GM10847 (cell line): ENCODE results near the gene PLOD2.

Experiments used
- POLR2A ChIP-seq: IDR thresholded peaks from 2 replicates; pipeline ENCODE4 v1.6.1; 2011; ENCODE audit not compliant: insufficient read length; ENCODE audit errors: extremely low read depth

Gene PLOD2

DNA sequence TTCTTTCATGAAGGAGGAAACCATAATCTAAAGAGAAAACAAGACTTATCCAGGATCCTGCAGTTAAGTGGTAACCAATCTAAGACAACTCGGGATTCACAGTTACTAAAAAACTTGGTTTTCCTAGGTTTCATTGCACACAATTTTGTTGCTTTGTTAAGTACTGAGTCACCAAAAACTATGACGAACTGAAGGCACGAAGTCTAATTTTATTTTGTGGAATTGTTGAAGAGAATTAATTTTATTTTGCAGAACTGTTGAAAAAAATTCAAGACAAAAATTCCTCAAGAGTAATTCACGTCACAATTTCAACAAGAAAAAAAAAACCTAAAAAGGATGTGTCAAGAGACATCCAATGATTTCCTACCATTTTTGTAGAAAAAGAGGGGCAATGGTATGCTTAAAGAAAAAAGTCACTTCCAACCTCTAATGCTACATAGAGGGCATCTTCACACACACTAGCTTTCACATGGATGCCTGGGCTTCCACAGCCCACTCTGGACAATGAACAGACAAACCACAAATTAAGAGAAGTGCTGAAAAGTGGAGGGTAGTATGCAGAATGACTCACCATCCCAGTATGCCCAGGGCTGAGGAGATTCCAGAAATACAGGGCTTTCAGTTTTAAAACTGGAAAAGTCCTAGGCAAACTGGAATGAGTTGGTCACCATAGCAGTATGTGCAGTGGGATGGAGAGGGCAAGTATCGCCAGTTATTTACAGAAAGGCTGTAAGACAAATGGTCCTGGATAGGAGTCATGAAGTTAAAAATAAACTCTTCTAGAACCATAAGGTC, 29.2 kb downstream of the PLOD2 start:
- no peak for TF ChIP-seq POLR2A

DNA sequence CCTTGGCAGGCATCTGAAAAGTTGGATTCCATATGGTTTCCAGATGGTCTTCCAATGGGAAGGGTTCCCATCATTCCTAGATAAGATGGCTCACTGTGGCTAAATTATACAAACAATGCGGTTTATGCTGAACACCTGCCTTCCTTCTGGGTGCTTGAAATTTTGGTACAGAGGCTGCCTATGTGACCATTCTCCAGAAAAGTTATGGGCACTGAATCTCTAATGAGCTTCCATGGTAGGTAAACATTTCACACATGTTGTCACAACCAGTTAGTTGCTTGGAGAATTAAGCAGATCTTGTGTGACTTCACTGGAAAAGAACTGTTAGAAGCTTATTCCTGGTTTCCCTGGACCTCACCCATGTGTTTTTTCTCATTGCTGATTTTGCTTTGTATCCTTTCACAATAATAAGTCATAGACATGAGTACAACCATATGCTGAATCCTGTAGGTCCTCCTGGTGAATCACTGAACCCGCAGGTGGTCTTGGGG, 30.1 kb downstream of the PLOD2 start:
- no peak for TF ChIP-seq POLR2A

DNA sequence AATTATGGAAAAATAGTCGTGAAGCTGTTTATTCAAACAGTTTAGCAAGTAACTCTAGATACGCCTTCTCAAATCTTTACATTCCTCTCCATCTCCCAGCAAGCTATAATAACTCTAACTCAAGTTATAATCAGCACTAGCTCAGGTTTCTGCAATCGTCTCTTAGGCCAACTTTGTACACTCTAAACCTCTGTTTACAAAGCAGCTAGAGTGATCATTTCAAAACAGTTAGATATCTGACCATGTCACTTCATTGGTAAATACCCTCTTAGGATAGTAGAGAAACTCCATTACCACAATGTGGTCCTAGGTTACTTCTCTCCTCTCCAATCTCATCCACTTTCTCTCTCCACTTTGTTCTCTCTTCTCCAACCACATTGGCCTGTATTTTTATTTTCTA, 31.2 kb downstream of the PLOD2 start:
- TF ChIP-seq POLR2A: no peak

DNA sequence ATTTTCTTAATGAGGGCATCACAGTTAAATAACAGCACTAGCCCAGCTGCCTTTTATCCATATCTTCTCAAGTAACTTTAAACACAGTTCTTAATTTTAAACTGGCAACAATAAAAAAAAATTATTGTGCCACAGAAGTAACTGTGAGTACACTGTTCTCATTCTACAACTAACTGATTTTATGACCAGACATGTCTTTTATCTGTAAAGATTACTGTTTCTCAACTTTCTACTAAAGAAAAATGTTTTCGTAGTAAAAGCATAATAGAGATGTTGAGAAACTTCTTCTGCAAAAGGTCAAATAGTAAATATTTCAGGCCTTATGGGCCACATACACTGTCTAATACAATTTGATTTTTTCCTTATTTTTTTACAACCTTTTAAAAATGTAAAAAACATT, 32.0 kb downstream of the PLOD2 start:
- no peak for TF ChIP-seq POLR2A

DNA sequence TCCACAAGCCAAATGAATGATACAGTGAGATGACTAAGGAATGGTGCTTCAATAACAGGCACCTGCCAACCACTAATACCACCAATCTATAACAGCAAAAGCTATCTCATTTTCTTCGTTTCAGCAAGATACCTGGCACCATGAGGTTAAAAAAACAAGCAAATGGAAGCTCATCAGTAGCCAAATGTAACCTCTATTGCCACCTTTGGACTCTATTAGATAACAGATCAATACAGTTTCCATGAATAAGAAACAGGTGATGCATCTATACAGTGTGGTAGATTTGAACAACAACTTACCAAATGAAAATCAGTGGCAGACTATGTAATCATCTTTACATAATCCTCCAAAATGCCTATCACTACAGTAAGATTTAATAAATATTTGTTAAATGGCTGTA, 32.8 kb downstream of the PLOD2 start:
- TF ChIP-seq POLR2A: no peak

DNA sequence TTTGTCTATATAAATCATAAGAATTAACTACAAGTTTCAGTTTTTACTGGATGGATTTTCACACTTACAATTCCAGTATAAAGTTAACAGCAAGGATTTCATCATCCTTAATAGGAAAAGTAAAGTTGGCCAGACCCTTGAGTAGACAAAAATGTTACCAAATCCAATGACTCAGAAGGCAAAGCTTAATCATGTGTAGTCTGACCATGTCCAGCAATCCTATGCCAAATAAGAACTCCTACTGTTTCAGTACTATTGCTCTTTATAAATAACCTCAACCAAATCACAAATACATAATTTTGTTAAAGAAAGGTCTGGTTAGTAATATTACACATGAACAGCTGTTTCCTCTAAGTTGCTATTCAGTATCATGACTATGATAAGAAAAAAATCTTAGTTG, 35.0 kb downstream of the PLOD2 start:
- TF ChIP-seq POLR2A: no peak

DNA sequence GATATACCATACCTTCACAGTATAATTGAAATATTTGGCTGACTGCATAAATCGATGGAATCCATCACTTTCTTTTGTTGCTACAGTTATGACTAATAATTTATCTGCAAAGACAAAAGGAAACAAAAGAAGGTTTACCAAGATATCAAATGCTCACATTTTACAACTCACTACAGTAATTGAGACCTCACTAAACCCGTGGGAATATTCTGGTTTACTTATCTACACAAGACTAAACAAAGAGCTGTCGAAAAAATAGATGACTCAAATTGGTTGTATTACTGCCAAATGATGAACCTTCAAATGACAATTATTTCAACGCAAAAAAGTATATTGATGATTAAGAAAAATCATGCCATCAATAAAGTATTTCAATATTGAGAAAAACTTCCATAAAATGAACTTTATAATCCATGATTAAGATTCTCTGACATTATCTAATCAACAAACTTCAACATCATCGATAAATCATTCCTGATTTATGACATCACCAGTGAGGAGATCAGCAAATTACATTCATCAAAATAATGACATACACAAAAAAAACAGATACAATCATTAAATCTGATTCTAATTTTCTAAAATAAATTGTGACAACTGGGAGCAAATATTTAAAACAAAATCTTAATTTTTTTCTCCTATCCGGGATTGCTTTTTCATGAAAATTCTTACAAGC, 36.7 kb downstream of the PLOD2 start:
- no peak for TF ChIP-seq POLR2A

DNA sequence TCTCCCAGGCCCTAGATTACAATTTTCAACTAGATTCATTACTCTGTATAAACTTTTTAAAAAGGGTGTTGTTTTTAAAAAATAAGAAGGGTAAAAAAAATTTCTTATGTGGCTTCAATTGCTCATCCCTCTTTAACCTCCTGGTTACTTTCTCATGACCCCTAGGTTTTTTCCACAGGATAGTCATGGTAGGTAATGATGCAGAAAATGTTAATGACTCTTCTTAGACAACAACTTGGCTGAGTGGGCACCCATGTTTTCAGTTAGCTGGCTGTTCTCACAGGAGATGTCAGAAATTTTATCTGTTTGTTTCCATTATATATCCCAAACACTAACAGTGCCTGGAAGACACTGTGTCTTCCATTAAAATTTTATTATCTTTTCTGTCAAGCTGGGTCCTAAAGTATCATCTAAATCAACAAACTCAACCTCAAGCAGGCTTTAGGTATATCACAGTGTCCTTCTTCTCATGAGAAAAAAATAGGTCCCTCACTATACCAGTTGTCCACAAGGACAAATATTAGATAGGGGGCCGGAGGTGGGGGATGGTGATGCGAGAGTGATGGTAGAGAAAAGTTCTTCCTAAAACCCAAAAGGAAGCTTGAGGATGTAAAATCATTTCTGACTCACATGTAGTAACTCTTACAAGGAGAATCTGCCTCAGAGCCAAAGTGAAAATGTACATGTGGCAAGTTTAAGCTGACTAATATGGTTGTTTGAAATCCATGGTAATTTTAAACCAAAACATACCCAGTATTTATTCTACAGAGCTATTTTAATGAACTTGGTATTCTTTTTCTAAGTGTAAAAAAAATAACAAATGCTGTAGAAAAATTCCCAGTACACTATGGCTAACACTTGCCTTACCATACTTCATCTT, 43.3 kb downstream of the PLOD2 start:
- TF ChIP-seq POLR2A: no peak

DNA sequence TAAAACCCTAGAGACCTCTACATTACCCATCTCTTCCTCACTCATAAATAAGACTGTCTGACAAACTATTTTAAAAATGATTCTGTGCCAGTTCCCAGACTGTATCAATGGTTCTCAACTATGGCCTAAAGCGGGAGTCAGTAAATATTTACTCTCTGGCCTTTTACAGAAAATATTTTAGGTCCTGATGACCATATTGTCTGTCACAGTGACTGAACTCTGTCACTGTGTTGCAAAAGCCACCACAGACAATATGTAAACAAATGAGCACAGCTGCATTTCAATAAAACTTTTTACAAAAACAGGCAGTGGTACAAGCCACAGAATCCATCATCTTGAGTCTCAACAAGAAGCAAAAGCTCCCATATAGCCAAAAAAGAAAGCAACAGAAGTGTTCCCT, 45.4 kb downstream of the PLOD2 start:
- no peak for TF ChIP-seq POLR2A

DNA sequence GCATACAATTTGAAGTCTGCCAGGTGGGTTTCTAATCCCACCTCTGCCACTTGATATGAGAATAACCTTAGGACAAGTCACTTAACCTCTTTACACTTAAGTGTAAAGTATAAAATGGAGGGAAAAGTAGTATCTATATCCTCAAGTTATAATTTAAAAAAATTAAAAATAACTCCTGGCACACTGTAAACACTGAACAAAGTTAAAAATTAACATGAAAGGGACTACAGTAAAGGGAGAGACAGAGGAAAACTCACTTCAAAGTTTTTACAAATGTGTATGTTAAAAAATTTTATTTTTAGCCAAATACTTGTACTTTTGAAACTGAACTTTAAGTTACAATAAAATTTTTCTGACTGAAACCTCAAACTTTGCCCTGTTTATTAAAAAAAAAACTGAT, 49.6 kb downstream of the PLOD2 start:
- TF ChIP-seq POLR2A: no peak

DNA sequence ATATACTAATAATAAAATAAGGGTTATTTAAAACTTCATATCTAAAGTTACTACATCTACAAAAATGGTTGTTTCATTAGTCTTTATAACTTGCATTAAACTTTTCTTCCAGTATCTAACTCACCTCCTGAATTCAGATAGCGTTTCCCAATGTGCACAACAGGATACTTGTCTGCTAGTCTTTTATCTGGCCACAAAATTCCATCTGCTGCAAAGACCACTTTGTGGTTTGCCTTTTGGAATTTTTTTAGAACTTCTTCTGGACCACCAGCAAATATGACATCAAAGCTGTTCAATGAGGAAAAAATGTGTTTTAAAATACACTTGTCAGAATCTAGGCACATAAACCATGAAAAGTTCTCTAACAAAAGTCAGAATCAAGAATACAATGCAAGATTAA, 50.8 kb downstream of the PLOD2 start:
- TF ChIP-seq POLR2A: no peak

DNA sequence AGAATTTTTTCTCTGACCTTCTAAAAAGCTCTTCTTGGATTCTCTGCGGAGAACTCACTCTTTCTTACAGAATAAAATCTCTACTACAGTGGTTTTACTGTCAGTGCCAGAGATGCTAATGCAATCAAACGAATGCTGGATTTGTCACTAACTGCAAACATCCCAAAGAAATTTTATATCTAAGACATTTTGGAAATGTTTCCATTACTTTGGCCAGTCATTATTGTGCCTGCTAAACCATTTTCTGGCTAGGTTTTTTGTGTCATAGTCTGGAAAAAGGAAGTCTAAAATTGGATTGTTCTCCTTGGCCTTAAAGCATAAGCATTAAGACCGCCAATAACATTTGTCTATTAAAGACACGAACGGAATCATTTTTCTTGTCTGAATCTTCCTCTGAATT, 54.0 kb downstream of the PLOD2 start:
- no peak for TF ChIP-seq POLR2A

DNA sequence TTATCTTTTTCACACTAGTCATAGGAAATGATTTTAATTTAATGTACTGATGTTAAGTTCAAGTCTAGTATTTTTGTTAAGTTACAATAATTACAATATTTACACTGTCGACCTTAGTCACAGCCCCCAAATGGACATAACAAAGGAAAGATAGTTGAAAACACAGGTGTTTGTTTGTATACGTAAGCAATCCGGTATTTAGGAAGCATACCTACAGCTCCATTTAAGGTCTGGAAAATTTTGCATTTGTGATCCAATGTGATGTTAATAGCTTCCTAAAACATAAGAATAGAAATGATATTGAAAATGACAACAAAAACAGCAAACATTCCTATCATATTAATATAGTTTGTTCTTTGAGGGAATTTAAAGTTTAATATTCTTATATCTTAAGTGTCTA, 56.9 kb downstream of the PLOD2 start:
- no peak for TF ChIP-seq POLR2A

DNA sequence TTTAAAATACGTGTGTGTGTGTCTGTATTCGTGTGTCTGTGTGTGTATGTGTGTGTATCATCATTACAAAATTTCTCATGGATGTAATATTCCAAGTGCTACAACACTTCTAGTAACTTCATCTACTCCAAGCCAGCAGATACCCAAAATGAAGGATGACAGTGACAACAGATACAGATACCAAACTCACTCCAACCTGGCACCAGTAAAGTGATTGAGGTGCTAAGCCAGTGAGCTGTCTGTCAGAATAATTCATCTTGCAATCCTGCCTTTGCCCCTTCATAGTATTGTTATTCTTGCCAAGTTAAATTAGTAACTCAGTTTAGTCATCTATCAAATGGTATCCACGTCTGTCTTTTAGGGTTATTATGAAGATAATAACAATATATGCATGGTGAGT, 58.1 kb downstream of the PLOD2 start:
- TF ChIP-seq POLR2A: no peak

DNA sequence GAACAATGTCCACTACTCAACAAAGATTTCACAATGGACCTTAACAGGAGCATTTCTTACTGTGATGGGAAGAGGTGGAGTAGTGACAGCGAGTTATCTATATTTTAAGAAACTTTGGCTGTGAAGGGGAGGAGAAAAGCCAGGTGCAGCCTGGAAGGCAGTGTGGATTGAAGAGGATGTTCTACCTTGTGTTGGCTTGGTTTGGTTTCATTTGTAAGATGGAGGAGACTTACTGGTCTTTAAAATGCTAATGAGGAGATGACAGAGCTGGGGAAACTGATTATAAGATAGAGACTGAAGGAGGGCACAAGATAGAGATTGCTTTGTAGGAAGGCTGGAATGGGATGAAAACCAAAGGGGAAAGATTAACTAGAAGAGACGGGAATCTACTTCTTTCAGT, 59.4 kb downstream of the PLOD2 start:
- TF ChIP-seq POLR2A: no peak

DNA sequence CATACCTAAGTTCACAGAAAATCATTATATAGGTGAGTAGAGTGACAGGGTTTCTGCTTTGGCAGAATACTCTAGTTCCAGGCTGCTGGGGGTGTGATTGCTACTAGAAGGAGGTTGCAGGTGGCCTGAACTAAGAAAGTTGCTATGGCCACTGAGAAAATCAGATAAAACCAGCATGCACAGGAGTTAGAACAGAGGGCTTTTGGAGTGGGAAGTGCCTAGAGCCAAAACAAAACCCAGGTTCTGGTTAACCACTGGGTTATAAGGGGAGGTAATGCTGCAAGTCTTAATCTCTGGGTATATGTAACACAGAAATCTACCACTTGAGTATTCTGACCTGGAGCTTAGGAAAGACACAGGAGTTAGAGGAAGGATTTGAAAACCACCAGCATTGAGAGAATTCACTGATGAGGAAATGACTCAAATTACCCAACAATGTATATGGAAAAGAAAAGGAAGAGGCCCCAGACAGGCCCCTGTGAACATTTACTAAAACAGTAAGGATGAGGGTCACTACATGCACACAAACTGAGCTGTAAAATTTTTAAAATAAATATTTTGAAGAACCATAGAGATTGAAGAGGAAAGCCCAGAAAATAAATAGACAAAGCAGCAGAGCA, 60.0 kb downstream of the PLOD2 start:
- TF ChIP-seq POLR2A: no peak

DNA sequence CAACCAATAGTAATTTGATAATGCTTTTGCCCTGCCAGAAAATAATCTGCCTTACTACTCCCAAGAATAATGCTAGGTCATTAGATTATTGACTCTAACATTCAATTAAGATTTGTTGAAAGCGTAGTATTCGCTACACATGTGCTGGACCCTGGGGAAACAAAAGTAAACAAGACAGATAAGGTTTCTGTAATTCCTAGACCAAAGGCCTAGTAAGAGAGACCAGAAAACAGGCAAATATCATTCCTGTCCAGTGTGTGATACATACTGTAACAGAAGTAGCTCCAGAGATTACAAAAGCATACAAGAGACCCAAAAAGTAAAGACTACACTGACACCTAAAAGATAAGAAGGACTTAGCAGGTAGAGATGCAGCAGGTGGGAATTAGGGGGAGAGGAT, 60.8 kb downstream of the PLOD2 start:
- no peak for TF ChIP-seq POLR2A
